Lung microvascular endothelial cell (primary cell): ENCODE measurements around the gene IFI30. TPM values are rescaled to one million over a fixed set of nuclear protein-coding genes. Genes with fewer than 3 reads are reported as not detected.

Source experiments
- DNase-seq, 2 donors: peaks; one replicate each; pipeline versions ENCODE4 v3.0.0 to v3.0.0-alpha.2; 2010; ENCODE audit warnings: low read depth in 2 of 2
- total RNA-seq: library from RNA; depleted of rRNA; stranded (reverse); fragments of >200 nt; gene quantifications from 2 replicates; pipeline ENCODE4 v1.2.1, GENCODE V29; 2014

Gene IFI30
- total RNA-seq, 1 donor from 2014 or later, result 4.4 TPM

DNA sequence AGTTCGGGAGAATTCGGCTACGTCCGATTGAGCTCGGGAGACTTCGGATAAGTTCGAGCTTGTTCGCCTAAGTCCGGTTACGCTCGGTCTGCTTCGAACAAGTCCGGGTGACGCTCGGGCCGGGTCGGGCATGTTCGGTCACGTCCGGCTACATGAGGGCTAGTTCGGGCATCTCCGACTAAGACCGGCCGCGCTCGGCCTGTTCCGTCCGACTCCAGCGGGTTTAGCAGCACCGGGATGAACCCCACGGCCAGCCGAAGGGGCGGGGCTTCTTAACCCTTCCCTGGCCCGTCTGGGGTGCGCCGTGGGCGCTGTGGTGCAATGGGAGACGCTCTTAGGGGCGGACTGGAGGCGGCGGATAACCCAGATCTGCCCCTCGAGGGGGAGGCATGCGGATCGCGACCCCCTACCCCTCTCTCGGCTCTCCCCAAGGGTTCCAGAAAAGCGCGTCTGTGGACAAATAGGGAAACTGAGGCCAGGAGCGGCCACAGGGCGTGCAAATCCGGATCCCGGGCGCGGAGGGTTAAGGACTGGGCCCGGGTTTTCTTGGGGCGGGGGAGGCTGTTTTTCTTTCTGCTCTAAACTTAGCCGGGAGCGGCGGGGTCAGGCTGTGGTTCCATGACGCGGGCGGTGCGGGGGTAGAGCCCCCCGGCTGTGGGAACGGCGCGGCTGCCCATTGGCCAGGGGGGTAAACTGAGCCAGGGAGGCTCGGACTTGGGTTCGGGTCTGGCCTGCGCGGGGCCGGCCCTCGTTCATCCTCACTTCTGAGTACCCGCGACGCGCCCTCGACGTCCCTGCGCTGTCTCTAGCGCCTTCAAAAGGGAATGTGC, 51.1 kb downstream of the IFI30 start:
- peak; percentile 99 to 100 for DNase-seq

DNA sequence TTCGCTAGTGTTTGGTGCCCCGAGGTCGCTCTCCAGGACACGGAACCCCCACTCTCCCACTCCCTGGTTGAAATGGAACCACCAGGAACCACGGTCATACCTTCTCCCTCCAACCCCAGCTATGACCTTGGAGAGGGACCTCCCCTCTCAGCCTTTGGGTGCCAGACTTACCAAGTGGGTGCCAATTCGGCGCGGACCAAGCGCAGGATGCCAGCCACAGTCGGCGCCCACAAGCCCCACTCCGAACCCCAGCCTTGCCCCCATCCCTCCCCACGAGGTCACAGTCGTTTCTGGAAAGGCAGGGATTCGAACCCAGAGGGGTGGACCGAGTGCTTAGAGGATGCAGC, 51.7 kb downstream of the IFI30 start:
- DNase-seq, result no peak

DNA sequence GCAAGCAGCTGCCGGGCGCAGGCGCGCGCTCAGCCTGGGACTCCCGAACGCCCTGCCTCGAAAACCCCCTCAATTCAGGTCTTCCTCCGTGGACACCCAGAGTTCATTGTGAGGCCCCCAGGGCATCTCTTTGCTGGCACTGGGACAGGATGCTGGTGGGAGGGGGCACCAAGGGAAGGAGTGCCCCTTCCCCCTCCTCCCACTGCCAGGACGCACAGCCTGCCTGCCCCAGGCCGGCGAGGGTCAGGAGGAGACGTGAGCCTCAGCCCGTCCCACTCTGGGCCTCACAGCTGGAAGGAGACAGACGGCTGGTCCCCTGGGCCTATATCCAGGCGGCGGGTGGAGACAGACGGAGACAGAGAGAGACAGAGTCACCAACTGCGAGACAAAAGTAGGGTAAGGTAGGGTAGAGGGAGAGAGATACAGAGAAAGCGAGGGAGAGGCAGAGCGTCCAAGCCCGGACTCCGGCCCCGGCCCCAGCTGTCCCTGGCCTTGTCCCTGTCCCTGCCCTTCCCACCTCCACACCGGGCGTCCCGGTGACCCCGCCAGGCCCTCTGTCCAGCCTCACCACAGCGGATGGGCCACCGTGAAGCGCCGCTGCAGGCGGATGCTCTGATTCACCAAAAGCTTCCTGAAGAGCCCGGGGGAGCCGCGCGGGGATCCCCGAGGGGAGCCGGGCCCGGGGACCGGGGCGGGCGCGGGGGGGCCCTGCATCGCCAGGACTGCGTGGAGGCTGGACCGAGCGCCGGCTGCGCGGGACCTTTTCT, 52.3 kb downstream of the IFI30 start, which contains the start of gene PDE4C:
TSS of gene PDE4C (minus strand) at position 737 of the 767 bp plus-strand sequence. CDS start at position 714, 23 bp downstream.
- peak; percentile 62 to 67 for DNase-seq

DNA sequence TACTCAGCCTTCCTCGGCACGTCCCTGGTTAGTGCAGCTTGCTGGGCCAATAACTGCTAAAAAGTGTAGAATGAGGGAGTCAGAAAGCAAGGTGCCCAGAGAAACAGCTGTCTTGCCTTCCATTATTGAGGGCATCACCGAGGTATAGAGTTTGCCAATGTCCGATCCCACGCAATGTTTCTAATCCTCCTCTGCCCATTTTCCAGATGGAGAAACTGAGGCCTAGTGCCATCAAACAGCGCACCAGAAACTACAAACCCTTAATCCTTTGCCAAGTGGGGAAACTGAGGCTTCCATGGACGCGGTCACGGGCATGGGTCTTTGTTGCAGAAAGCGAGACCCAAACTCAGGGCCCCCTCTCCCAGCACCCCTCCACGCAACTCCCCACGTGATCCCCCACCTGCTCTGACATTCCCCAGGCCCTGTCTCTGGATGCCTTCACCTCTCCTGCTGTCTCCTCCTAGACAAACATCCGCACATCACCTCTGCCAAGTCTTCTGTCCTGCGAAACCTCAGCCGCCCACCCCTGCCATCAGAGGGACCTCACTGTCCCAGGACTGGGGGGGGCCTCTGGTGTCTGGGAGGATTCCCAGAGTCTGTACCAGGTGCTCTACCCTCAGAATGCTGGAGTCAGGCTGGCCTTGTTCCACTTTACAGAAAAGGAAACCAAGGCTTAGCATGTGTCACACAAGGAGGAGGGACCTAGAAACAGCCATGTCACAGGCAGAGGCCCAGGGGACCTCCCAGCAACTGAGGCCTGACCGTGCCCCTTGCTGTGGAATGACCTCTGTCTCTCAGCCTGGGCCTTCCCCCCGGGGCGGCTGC, 53.6 kb downstream of the IFI30 start:
- no peak for DNase-seq

Other genes with a start within 250 kb of the IFI30 start
- 29.0 and 33.1 TPM in 2 replicates for gene CCDC124, start 240.8 kb upstream of the IFI30 start, total RNA-seq
- under 0.01 and 0.22 TPM in 2 replicates for gene KCNN1, start 206.7 kb upstream of the IFI30 start, total RNA-seq
- gene ARRDC2, start 165.6 kb upstream of the IFI30 start, total RNA-seq, result 42.5 and 115 TPM in 2 replicates
- gene IL12RB1, start 86.9 kb upstream of the IFI30 start, total RNA-seq, result under 0.01 and 0.22 TPM in 2 replicates
- 1.1 and 2.0 TPM in 2 replicates for gene MAST3, start 76.0 kb upstream of the IFI30 start, total RNA-seq
- 1.5 and 1.6 TPM in 2 replicates for gene PIK3R2, start 20.6 kb upstream of the IFI30 start, total RNA-seq
- gene MPV17L2, start 19.4 kb downstream of the IFI30 start, total RNA-seq, result 6.3 and 8.1 TPM in 2 replicates
- 0.22 and 0.40 TPM in 2 replicates for gene RAB3A, start 30.2 kb downstream of the IFI30 start, total RNA-seq
- under 0.01 TPM in 2 replicates for gene PDE4C, start 52.6 kb downstream of the IFI30 start, total RNA-seq
- gene IQCN, start 100.6 kb downstream of the IFI30 start, total RNA-seq, result under 0.01 TPM in 2 replicates
- gene JUND, start 107.8 kb downstream of the IFI30 start, total RNA-seq, result 55.4 and 117 TPM in 2 replicates
- 86.1 and 110 TPM in 2 replicates for gene LSM4, start 149.3 kb downstream of the IFI30 start, total RNA-seq
- 12.1 and 14.8 TPM in 2 replicates for gene PGPEP1, start 166.8 kb downstream of the IFI30 start, total RNA-seq
- gene GDF15, start 212.3 kb downstream of the IFI30 start, total RNA-seq, result 70.0 and 104 TPM in 2 replicates
- gene LRRC25, start 223.8 kb downstream of the IFI30 start, total RNA-seq, result not detected in 2 replicates
- 44.0 and 45.8 TPM in 2 replicates for gene SSBP4, start 245.6 kb downstream of the IFI30 start, total RNA-seq